ENCODE measurements around the gene ABHD17B. TPM values are rescaled to one million over a fixed set of nuclear protein-coding genes. Genes with fewer than 3 reads are reported as not detected.
"Not testable (repeated sequence)": the region's sequence is repeated elsewhere in the genome, so short reads cannot be mapped to it uniquely, and the experiment has no call there.

The ABHD17B gene
- total RNA-seq, 1 donor from 2014 or later: 31.7 TPM

DNA sequence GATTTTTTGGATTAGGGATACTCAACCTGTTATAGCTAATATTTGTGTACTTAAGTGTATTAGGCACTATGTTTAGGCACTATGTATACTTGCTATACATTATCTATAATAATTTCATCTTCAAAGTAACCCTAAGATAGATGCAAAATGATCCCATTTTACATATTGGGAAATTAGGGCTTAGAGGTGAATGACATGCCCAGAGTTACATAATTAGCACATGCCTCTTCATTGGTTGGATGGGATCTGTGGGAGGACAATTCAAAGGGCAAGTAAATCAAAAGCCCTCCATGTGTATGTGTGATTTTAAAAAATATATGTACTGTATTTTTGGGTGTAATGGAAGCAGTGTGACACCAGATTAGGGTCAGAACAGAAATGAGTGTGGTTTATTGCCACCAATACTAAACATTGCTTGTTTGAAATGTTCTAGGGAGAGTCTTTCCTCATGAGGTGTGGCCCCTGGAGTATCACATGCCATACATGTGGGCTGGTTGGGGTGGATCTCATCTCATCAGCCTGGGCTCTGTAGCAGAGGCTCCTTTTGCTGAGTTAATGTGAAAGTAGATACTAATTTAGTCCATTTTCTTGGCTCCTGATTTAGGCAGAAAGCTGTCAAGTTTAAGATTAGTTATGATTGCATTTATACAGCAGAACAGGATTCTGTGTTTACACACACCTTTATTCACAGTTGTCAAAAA lies 6.0 kb upstream of the ABHD17B start:
- no peak for DNase-seq (ENCODE audit: low read depth)

DNA sequence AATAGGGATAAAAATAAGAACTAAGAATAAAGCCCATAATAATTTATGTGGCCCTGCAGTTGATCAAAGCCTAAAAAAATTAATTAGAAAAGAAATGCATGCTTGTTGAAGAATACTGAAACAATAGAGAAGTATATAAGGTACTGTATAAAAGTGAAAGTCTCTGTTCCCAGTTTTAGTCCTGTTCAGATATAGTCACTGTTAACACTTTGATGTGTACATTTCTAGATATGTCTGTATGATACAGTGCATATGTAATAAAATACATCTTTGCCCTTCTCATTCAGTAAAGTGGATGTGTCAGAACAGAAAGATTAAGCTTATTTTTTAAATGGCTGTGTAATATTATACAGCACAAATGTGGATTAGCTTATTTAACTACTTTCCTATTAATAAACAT lies 4.5 kb upstream of the ABHD17B start:
- no peak for DNase-seq (ENCODE audit: low read depth)

DNA sequence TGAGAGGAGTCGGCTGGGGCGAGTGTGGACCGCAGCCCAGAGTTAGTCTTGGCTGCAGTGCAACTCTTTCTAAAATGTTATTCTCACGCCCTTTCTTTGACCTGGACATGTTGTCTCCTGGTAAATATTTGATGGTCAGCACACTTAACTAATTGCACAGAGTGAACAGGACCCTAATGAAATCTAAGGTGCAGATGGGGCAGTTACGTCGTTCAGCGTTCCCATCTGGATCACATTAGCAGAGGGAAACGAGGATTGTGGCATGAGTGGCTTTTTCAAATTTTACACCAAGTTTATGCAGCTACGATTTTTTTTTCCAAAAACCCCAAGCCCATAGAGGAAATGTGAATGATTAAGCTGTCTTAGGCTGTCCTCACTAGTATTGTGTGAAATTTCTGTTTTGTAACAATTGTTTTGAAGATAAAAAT lies 929 bp upstream of the ABHD17B start:
- DNase-seq (ENCODE audit: low read depth): no peak

DNA sequence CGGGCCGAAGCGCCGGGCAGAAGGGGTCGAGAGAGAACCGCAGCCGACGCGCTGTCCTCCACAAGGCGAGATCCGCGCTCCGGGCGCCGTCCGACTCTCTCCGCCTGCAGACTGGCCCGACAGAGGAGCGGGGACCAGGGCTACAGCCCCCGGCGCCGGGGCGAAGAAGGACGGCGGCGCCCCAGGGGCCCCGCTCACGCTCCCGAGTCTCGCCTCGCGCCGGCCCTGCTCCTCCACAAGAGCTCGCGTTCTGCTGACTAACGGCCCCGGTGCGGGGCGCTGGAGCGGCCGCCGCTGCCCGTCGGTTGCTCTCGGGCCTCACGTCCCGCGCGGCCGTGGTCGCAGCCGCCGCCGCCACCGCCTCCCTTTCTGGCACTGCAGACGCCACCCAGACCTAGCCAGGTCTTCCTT lies 338 bp downstream of the ABHD17B start:
- no peak for DNase-seq (ENCODE audit: low read depth)

DNA sequence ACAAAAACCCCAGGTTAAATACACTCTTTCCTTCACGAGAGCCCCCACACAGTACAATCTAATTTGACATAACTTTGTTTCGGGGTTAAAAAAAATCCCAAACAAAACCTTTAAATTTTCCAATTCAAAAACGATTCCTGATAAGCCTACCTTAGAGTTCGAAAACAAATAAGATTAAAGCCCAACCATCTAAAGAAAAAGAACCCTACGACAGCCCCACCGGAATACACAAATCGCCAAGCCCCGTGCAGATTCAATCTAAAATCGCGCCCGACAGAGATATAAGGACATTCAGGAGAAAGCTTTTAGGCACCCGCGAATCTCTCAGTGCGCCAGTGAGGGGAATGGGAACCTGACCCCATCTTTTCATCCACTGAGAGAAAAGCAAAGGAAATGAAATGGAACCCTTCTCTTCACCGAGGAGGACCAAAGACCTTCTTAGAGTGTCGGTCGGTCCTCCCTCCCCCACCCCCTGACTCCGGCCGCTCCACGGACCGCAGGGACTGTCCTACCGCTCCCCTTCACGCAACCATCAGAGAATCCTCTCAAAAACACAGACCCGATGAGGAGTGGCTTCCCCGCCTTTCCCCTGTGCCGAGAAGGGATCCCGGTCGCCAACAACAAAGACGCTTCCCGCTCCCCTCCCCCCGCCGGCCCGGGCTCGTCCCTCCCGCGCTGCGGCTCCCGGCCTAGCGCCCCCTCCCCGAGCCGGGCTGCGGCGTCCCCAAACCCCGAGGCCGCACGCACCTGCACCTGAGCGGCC lies 925 bp downstream of the ABHD17B start:
- DNase-seq (ENCODE audit: low read depth): peak; percentile 58

DNA sequence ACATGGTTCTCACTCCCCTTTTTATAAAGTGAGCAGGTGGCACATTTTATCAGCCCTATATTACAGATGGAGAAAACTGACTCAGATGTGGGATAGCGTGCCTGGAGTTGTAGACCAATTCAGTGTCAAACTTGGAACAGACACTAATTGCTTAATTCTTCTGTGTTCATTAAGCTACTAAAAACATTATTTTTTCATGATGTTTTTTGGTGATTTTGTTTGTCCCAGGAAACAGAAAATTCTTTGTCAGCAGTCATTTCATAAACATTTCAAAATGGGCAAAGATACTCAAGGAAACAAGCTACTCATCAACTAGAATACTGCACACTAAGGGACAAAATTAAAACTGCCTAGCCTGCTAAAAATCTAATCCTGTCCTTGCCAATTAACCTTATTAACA lies 2.2 kb downstream of the ABHD17B start:
- no peak for DNase-seq (ENCODE audit: low read depth)

DNA sequence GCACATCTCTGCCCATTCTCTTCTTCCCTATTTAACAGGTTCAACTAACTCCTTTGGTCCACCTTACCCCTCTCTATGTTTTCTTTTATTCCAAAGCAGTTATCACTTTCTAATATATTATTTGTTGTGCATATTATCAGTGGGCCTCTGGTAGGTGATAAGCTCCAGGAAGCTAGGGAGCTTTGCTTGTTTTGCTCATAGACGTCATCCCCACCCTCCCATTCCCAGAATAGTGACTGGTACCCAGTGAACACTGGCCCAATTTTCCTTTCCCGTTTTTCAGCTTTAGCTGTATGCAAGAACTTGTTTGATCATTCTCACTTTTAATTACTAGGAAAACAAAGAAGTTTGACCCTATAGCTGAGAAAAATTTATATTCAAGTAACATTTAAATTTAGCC lies 6.9 kb downstream of the ABHD17B start:
- DNase-seq (ENCODE audit: low read depth): no peak

DNA sequence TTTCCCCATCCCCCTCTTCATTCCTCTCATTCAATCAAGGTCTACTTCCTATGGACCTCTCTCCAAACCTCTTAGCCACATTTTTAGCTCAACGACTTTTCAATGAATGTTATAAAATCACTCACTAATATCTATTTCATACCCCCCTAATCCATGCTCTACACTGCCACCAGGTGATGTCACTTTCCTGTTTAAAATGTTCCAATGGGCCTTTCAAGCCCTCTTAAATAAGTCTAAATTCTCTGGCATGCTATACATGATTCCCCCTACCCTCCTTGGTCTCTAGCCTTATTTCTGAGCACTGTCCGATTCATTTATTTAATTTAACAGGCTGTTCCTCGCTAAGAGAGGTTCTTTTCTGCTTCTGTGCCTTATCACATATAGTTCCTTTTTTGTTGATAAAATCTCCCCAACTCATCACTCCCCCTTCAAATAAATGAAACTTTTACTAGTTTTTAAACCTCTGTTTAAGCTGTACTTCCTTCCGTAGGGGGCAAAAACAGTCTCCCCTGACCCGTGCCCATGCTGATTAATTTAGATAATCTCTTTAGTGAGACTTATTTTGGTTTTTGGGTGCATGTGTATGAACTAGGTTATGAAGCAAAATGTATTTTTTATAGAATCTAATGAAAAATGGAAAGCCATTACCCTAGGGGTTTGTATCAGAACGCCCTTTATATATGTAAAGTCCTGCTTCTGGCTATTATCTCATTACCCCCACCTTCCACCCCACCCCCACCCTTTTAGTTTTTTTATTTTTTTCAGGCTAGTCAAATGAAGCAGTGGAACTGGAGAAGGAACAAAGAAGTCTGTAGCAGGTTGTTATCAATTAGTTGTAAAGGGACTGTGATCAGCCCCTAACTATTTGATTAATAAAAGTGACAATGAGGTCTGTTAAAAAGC lies 9.0 kb downstream of the ABHD17B start:
- no peak for DNase-seq (ENCODE audit: low read depth)

DNA sequence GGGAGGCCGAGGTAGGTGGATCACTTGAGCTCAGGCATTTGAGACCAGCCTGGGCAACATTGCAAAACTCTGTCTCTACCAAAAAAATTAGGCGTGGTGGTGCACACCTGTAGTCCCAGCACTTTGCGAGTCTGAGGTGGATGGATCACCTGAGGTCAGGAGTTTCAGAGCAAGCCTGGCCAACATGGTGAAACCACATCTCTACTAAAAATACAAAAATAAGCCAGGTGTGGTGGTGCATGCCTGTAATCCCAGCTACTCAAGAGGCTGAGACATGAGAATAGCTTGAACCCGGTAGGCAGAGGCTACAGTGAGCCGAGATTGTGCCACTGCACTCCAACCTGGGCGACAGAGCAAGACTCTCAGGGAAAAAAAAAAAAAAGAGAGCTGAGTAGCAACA lies 12.2 kb downstream of the ABHD17B start:
- DNase-seq (ENCODE audit: low read depth): not testable (repeated sequence)

DNA sequence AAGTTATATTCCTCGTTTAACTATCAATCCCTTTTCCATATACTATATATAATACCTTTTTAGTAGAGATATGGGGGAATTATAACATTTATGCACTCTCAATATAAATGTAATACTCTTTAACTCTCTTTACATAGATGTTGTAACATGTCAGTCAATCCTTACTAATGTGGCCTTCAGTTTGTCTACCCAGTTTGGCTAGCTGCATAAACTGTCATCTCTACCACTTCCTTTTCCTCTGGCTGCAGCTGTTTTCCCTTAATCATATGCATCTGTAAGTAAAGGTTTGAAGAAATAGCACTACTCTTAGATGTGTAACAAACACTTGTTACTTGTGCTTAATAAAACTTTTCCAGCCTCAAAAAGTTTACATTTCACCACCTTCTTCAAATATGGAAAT lies 13.4 kb downstream of the ABHD17B start:
- DNase-seq (ENCODE audit: low read depth): no peak

DNA sequence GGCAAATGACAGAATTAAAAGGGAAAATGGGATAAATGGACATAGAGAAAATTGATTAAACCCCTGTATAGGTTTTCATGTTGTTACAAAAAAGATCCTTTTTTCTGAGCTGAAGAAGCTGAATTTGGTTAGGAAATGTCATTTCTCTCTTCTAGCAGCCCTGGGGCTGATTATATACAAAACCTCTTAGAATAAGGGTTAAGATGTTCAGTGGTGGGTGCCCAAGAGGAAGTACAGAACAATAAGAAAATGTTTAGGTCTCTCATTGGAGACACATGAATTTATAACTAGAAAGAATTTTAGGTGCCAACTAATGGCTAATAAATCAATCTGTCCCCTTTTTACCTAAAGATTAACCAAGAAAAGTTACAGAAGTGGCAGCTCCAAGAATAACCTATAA lies 14.2 kb downstream of the ABHD17B start:
- DNase-seq (ENCODE audit: low read depth): no peak

DNA sequence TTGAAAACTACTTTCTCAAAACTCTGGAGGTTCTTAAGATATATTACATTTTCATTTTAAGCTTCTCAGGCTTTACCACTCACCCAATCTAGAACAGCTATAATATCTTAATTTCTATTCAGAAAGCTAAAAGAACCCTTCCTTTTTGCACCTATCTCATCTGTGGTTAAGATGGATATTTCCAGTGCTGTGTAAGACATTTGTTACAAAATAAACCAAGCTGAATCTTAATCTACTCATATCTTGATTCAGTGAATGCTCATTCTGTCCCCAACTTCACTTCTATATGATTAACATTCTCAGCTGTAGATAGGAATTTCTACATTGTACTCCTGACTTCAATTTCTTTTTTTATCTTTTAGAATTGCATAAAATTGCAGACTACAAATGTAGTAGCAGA lies 15.0 kb downstream of the ABHD17B start:
- DNase-seq (ENCODE audit: low read depth): no peak

DNA sequence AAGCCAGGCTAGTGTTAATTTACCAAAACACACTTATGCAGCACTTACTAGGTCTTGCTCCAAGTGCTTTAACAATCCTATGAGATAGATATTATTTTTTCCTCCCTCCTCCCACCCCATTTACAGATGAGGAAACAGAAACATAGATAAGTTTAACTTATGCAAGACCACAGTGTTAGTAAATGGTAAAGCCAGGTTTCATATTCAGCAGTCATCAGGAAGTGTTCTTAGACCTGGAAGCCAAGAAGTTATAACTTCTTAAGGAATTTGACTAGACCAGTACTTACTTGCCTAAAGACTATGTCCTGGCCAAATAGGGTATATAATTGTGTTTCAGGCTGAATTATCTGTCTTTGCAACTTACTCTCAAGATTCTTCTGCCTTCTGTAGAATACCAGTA lies 15.9 kb downstream of the ABHD17B start:
- no peak for DNase-seq (ENCODE audit: low read depth)

DNA sequence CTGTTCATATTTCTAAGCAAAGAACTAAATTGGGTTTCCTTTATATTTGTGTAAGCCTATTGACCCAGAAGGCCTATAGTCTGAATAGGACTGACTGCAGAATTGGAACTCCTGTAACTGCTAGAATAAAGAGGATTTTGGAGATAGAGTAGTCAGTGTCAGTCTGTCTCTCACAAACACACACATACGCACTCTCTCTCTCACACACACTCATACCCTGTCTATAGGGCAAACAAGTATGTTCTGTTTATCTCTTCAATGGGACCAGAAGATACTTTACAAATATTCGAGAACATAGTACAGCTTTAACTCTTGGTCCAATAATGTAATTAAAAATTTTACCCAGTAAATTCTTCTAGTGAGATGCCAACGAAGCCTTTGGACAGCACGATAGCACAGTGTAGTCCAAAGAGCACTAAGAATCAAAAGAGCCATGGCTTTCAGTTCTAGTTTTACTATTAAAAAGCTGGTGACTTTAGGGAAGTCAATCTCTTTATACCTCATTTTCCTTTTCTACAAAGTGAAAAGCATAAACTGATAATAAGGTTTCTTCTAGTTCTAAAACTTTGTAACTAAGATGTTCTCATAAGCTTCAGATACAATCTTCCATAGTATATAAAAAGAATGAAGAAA lies 19.3 kb downstream of the ABHD17B start:
- no peak for DNase-seq (ENCODE audit: low read depth)

DNA sequence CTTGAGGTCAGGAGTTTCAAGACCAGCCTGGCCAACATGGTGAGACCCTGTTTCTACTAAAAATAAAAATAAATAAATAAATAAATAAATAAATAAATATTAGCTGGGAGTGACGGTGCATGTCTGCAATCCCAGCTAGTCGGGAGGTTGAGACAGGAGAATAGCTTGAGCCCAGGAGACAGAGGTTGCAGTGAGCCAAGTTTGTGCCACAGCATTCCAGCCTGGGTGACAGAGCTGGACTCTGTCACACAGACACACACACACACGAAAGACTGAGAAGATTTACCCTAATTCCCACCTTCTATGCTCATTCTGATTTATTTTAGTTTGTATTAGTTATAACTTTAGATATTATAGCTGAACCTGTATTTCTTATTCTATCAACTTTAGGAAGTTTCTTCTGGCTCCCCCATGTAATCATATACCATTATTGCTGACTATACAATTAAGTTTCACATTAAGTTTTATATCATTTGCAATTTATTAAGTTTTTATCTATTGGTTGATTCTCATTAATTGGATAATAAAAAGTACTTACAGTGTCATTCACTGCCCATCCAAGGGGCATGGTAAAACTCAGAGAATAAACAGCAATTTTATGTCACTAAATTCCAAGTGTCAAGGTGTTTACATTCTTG lies 20.8 kb downstream of the ABHD17B start:
- no peak for DNase-seq (ENCODE audit: low read depth)

DNA sequence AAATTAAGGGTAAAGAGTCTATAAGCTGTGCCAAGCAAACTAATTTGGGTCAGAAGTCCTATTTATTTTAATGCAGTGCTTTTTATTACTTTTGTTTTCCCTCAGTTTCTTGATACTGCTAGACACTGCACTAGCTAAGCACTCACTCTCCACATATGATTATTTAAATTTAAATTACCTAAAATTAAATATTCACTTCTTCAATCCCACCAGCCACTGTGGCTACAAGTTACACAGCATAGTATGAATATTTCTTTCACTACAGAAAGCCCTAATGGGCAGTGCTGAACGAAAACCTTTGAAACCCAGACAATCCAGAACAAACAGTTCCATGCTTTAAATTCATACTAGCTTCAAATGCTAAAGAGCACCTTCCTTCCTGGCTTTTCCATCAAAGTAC lies 23.6 kb downstream of the ABHD17B start:
- no peak for DNase-seq (ENCODE audit: low read depth)

DNA sequence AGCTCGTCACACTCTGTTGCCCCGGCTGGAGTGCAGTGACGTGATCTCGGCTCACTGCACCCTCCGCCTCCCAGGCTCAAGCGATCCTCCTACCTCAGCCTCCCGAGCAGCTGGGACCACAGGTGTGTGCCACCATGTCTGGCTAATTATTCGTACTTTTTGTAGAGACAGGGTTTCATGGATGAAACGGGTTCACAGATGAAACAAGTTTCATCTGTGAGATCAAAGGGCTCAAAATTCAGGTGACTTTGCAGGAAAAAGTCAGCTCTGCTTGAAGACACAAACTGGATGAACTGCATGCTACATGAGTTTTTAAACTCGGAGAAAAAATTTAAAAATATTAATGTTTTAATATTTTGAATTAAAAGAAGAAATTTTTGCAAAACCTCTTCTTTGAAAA lies 24.5 kb downstream of the ABHD17B start:
- DNase-seq (ENCODE audit: low read depth): no peak

DNA sequence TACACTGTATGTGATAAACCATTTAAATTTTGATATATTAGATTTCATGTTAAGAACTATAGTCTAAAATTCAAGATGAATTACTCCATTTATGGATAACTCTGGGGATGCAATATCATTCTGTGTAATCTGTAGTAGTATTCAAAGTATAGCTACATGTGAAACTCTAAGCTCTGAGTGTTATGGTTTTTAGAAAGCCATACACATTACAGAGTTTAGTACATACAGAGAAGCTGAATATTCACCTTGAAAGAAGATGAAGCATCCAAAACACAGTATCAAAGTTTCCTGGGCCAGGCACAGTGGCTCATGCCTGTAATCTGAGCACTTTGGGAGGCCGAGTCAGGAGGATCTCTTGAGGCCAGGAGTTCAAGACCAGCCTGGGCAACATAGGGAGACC lies 25.0 kb downstream of the ABHD17B start:
- no peak for DNase-seq (ENCODE audit: low read depth)

DNA sequence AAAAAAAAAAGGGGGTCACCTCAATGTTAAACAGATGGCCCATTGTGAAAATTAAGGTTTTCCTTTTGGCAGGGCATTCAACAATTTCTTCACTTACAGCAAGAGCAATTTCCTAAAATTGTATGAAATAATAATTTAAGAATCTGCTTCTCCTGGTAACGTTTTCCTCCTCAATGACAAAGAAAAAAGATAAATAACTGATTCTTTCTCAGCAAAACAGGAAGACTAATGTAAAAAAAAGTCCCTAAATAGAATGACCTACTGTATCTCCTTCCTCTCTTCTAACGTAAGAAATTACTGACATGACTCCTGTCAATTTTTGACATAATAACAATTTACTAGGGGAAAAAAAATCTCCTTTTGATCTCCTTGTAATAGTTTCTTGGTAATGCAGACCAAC lies 25.5 kb downstream of the ABHD17B start:
- DNase-seq (ENCODE audit: low read depth): no peak

DNA sequence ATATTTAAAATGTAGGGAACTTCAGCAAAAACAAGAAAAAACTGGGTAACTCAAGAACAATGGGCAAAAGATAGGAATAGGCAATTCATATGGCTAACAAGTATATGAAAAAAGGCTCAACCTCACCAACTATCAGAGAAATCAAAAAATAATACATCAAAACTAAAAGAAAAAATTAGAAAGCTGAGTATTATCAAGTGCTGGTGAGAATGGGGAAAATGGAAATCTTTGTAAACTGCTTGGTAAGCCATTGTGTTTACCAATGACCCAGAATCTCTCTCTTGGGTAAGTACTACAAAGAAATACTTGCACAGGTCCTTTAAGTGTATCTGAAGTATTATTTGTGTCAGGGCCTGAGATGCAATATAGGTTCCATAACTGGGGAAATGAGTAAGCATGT lies 27.0 kb downstream of the ABHD17B start:
- no peak for DNase-seq (ENCODE audit: low read depth)

DNA sequence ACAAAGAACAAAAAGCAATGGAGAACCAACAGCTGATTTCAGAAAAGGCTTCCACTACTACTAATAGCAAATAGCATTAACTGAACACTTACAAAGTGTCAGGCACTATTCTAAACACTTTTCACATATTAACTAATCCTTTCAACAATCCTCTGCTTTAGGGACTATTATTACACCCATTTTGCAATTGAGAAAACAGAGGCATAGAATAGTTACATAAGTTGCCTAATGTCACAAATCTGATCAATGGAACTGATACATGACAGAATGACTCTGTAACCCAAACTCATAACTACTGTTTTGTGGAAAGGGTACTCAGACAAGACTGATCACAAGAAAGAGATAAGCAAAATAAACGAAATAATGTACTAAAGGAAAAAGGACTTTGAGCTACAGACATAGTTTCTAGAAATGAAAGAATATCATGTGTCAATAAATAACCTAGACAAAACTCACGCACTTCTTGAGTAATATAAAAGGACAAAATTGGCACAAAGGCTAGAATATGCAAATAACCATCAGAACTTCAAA lies 31.3 kb downstream of the ABHD17B start:
- DNase-seq (ENCODE audit: low read depth): no peak
